Cerebellar nuclear complex (tissue), 1 donor: ENCODE measurements around the gene NR2F6.
"Not testable (repeated sequence)": the region's sequence is repeated elsewhere in the genome, so short reads cannot be mapped to it uniquely, and the experiment has no call there.

Experiments used
- DNase-seq, 2 experiments: peaks; one replicate each; lab custom pipeline; 2025; lab: John Stamatoyannopoulos, UW

The NR2F6 gene

DNA sequence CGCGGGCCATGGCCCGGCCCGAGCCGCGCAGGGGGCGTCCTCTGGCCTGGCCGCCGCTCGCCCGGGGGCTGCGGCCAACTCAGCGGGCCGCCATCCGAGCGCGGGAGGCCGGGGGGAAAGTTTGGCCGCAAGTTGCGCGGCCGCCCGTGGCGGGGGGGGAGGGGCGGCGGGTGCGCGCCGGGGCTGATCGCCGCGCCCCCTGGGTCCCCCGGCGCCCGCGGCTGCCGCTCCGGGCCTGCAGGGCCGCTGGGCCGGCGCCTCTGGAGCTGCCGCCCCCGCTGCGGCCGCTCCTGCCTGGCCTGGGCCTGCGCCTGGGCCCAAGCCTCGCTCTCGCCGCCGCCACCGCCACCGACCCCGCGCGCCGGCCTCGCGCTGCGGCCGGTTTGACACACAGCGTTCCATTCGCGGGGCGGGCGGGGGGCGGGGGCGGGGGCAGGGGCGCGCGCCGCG lies at the start of gene NR2F6:
Gene NR2F6 (minus strand): TSS at position 385 of the 450 bp plus-strand sequence. CDS start 699 bp downstream, outside the sequence.
- no peak for DNase-seq

DNA sequence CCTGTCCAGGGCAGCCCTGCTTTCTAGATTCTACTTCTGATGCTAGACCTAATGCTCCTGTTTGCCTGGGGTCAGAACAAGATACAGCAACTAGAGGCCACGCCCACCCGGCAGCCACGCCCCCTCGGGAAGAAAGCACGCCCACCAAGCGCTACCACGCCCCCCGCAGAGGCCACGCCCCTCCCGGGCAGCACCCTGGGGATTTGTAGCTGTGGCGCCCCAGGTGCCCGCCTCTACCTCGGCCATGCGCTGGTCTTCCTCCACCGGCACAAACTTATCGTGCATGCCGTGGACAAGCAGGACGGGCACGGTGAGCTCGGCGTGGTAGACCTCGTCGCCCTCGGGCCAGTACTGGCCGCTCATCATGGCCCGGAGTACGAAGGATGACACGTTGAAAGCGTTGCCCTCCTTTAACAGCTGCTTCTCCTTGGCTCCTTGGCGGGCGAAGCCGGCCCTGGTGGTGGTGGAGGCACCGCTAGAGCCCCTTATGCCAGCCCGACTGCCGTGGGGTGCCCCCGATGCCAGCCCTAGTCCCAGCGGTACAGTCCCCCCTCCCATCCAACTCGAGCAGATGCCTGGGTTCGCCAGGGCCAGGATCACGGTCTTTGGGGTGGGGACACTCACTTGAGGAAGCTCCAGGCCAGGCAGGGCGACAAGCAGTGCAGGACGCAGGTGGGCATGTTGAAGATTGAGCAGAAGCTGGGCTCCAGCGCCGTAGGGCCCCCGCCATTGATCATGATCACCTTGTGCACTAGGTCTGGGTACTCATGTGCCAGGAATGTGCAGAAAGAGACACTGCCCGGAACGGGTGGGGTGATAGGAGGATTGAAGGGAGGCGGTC lies 48.6 kb upstream of the NR2F6 start:
- DNase-seq, result no peak

DNA sequence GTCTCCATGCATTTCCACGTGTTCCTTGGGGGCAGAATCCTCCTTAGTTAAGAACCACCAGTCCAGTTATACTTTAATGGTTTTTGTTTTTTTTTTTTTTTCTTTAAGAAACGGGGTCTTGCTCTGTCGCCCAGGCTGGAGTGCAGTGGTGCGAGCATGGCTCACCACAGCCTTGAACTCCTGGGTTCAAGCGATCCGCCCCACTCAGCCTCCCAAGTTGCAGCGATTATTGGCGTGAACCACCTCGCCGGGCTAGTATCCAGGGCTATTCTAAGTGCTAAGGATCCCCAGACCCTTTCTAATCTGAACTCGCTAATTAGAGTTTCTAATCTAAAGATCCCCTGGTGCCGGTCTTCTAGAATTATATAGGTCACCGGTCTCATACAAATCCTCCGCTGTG lies 47.9 kb upstream of the NR2F6 start:
- no peak for DNase-seq

DNA sequence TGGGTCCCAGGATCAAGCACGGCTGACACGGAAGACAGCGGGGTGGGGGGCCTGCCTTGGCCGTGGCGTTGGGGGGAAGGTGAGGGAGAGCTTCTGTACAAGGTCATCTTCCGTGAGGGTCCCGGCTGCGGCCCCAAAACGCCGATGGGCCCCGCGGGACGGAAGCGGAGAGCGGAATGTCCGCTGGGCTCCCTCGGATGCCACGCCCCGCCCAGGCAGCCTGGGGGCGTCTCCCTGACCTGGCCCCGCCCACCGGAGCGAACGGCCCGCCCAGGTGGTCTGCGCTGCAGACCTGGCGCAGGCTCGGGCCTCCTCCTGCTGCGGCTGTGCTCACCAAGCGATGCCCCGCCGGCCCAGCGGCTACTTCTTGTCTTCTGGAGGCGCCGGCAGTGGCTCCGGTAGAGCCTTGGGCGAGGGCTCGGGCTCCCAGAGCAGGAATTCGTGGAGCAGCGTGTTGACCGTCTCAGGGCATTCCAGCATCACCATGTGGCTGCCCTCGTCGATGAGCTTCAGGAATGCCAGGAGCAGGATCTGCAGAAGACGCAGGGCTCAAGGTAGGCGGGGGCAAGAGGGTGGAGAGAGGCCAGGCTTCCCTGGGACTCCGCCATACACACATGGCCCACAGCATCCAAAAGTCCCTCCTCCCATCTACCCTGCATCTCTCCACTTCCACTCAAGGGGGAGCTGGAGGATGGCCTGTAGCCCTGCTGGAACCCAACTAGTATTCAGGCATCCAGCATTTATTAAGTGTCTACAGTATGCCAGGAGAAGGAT lies 46.8 kb upstream of the NR2F6 start:
- DNase-seq, result peak in 1 of 2 experiments; percentile 26

DNA sequence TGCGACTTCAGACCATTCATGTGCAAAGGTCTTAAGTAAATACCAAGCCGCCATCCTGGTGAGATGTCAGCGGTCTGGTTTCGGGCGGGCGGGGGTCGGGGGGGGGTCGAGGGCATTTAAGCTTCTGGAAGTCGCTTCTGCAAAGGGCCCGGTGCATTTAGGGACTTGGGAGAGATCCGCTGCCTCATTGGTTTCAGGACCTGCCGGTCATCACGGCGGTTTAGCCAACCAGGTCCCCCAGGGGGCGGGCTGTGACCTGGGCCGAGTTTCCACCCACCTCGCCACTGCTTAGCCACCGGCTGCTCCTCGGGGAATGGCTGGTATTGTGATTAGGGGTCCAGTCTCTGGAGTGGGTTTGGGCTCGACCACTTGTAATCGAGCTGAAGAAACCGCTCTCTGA lies 43.8 kb upstream of the NR2F6 start:
- DNase-seq, result no peak

DNA sequence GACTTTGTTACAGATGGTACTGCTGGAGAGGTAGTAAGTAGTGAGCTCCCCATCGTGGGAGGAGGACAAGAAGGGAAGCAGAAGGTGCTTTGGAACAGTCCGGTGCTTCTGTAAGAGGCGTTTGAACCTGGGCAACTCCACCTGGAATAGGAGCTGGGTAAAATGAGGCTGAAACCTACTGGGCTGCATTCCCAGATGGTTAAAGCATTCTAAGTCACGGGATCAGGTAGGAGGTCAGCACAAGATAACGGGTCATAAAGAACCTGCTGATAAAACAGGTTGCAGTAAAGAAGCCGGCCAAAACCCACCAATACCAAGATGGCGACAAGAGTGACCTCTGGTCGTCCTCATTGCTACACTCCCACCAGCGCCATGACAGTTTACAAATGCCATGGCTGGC lies 41.0 kb upstream of the NR2F6 start:
- DNase-seq, result no peak

DNA sequence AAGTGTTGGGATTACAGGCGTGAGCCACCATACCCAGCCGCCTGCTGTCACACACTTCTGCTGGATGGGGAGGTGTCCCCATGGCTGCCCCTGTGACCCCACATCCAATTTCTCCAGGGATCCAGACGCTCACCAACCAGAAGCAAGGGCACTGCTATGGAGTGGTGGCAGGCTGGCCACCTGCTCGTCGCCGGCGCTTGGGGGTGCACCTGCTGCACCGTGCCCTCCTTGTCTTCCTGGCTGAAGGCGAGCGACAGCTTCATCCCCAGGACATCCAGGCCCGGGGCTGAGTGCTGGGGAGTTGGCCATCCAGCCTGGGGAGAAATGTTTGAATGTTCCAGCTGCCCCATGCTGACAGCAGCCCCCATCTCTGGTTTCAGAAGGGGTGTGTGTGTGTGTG lies 40.5 kb upstream of the NR2F6 start:
- no peak for DNase-seq

DNA sequence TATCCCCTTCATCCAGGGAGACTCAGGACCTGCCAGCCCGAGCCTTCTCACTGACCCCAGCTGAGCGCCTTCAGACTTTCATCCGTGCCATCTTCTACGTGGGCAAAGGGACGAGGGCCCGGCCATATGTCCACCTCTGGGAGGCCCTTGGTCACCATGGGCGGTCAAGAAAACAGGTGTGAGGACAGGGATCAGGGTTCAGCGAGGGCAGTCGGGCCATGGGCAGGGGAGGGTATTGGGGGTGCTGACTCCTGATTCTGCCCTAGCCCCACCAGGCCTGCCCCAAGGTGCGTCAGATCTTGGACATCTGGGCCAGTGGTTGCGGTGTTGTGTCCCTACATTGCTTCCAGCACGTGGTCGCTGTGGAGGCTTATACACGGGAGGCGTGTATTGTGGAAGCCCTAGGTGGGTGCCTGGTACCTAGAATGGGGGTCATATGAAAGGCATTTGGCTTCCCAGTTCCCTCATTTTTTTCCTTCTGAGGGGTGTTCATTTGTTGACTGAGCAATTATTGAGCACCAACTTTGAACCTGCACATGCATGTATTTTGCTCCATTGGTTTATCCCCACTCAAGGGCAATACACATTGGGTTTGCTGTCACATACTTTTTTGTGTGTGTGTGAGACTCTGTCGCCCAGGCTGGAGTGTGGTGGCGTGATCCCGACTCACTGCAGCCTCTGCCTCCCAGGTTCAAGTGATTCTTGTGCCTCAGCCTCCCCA lies 39.9 kb upstream of the NR2F6 start:
- DNase-seq, result no peak

DNA sequence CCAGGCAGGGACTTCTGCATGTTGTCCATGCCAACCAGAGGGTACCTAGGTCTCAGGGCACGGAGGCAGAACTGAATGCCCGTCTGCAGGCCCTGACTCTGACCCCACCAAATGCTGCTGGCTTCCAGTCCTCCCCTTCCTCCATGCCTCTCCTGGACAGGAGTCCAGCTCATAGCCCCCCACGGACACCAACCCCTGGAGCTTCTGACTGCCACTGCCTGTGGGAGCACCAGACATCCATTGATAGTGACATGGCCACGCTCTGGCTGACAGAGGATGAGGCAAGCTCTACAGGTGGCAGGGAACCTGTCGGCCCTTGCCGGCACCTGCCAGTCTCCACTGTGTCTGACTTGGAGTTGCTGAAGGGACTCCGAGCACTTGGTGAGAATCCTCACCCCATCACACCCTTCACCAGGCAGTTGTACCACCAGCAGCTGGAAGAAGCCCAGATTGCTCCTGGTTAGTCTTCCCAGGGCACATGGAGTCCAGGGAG lies 37.8 kb upstream of the NR2F6 start:
- DNase-seq, result no peak

DNA sequence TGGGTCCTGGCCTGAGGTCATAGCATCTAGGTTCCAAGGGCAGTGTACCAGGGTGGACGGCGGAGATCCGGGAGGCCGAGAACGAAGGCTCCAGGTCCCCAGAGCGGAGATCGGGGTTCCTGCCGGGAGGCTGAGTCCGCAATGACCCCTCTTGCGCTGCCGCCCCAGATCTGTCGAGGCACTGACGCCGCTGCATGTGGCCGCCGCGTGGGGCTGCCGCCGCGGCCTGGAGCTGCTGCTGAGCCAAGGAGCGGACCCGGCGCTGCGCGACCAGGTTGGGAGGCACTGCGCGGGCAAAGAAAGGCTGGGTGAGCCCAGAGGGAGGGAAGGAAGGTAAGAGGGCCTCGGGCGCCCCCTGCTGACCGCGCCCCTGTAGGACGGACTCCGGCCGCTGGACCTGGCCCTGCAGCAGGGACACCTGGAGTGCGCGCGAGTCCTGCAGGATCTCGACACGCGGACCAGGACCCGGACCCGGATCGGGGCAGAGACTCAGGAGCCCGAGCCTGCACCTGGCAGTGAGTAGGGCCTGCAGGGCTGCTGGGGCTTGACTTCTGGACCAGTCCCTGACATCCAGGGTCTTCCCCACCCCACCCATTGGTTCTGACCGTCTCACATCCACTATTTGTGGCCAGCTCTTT lies 36.9 kb upstream of the NR2F6 start:
- DNase-seq, result peak in 1 of 2 experiments; percentile 34

DNA sequence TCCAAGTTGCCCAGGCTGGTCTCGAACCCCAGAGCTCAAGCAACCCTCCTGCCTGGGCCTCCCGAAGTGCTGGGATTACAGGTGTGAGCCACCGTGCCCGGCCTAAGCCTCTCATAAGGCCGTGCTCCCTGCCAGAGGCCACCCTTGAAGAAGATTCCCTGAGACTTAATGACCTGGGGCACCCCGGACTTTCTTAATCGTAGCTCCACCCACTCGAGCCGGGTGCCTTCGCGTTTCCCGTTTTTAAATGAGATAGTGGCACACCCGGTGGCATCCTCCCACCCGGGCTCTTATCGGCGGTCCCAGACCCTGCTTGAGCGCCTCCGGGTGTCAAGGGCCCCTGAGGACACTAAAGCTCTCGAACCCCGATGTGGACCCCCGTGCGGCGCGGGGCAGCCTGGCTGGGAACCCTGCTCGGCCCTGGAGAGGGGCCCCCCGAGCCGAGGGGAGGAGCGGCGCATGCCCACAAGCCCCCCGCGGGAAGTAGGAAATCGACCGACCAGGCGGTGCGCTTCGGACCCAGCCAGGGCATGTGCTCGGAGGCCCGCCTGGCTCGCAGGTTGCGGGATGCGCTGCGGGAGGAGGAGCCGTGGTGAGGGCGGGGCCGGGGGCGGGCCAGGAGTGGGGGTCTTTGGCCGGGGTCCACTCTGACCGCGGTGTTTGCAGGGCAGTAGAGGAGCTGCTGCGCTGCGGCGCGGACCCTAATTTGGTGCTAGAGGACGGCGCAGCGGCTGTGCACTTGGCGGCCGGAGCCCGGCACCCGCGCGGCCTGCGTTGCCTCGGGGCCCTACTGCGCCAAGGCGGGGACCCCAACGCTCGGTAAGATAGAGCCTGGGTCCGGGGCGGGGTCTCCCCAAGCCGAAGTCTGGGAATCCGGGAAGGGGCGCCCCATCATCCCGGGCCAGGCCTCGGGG lies 35.9 kb upstream of the NR2F6 start, which contains the start of gene ANKLE1:
Gene ANKLE1 (plus strand): TSS at position 511 of the 914 bp plus-strand sequence. CDS start 20 bp downstream, at position 531.
- DNase-seq, result no peak

DNA sequence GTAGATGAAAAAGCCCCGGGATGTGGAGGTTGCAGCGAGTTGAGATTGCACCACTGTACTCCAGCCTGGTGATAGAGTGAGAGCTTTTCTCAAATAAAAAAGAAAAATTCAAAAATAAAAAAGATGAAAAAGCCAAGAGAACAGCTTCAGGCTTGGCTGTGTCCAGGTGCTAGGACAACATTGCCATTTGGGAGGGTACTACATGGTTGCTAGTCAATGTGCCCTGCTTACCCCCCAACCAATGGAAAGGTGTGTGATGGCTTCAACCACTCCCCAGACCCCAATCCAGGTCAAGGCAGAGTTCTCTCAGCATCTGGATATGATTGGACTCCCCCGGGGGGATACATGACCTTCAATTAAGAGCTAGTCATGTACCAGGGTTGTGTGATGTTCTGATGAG lies 33.7 kb upstream of the NR2F6 start:
- DNase-seq, result no peak

DNA sequence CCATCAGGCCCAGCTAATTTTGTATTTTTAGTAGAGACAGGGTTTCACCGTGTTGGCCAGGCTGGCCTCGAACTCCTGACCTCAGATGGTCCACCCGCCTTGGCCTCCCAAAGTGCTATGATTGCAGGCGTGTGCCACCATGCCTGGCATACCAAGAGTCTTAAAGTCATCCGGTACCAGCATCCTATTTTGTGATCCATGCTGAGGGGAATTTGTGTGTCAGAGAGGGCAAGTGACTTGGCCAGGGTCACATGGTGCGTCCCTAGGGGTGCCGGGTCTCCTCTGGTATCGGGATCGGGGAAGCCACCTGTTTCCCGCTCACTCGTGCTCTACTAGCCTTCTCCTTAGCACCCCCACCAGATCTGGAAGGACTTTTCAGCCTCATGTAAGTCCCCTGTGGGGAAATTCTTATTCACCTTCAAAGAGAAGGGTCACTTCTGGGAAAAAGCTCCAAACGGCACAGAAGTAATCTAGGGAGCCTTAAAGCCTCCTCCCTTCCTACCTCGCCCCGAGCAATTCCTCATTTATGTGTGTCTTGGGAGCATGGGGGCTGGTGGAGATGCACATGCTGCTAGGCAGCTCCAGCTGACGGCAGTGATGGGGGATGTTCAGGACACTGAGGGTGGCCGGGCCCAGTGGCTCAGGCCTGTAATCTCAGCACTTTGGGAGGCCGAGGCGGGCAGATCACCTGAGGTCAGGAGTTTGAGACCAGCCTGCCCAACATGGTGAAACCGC lies 29.9 kb upstream of the NR2F6 start:
- no peak for DNase-seq

DNA sequence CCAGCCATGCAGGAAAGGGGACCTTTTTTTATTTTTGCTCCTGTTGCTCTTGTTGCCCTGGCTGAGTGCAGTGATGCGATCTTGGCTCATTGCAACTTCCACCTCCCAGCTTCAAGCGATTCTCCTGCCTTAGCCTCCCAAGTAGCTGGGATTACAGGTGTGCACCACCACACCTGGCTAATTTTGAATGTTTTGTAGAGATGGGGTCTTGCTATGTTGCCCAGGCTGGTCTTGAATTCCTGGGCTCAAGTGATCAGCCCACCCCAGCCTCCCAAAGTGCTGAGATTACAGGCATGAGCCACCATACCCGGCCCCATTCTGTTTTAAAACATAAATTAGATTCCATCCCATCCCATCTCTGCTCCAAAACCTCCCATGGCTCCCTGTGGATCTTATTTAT lies 29.2 kb upstream of the NR2F6 start:
- DNase-seq, result not testable (repeated sequence)

DNA sequence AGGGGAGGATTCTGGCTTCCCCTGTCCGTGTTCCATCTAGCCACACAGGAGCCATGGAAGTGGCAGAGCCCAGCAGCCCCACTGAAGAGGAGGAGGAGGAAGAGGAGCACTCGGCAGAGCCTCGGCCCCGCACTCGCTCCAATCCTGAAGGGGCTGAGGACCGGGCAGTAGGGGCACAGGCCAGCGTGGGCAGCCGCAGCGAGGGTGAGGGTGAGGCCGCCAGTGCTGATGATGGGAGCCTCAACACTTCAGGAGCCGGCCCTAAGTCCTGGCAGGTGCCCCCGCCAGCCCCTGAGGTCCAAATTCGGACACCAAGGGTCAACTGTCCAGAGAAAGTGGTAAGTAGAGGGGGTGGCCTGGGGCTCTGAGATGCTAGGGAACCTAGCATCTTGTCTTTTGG lies 23.0 kb upstream of the NR2F6 start:
- DNase-seq, result no peak

DNA sequence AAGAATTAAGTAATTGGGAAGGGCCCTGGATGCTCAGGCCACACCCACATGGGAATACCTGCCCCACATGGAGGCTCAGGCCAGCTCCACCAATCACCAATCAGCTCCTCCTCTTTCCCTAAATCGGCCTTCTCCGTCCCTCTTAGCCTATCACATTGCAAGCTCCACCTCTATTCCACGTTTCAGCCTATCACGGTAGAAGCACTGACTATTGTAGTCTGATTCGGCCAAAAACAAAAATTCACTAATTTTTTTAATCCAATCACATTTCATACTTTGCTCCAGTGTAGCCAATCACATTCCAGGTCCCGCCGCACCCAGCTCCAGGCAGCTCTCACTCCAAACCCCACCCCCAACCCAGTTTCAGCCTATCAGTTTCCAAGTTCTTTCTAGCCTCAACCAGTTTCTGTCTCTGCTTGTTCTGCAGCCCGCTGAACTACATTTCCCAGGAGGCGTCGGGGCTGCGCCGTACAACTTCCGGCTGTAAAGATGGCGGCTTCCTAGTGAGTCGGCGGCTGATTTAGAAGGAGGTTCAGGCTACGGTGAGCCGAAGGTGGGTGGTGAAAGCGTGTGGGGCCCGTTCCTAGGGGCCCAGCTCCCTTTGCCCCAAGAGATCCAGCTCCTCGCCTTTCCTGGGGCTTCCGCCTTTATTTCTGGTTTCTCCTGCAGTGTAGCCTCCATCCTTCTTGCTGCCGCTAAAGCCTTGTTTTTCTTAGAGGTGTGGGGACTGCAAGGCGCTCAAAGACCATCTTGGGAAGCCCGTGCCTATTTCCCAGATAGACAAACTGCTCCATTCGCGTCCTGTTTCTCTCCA lies 21.5 kb upstream of the NR2F6 start, which contains the start of gene BABAM1:
Gene BABAM1 (plus strand): TSS at position 469 of the 814 bp plus-strand sequence. CDS start 1,364 bp downstream, outside the sequence.
- DNase-seq, result peak; percentile 96 to 99

DNA sequence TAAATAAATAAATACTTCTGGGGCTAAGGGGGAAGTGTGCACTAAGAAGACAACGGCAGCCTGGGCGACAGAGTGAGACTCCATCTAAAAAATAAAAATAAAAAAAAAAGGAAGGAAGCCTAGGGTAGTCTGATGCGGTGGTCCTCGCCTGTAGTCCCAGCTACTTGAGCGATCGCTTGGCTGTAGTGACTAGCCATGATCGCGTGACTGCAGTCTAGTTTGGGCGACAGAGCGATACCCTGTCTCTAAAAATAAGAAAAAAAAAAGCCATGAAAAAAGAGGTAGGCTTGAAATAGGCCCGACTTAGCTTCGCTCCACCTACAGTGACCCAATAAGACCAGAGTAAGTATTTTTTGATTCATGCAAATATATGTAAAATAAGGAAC lies 20.9 kb upstream of the NR2F6 start:
- no peak for DNase-seq

DNA sequence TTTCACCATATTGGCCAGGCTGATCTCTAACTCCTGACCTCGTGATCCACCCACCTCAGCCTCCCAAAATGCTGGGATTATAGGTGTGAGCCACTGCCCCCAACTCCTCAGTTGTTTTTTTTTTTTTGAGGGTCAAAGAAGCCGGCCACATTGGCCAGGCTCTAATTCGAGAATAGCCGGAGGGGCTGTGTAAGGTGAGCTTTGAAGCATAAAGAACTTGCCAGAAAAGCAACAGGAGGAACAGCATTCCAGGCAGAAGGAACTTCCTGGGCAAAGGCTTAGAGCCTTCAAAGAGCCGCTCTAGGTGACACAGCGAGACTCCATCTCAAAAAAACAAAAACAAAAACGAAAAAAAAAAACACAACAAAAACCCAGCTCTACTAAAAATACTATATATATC lies 20.3 kb upstream of the NR2F6 start:
- no peak for DNase-seq

DNA sequence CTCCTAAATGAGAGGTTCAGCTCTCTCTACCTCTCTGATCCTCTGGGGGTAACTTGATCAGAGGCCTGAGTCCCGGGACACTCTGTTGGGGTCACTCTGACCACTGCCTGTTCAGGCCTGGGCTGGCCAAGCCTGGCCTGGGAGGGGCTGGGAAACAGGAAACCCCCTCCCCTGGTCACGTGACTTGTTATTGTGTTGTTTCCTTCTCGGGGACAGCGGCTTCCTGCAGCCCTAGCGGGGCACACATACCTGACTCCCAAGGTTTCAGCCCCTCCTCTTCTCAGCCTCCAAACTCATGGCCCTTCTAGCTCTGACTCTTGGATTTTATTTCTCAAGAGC lies 18.9 kb upstream of the NR2F6 start, which contains the start of gene USHBP1:
Gene USHBP1 (minus strand): TSS at position 105 of the 339 bp plus-strand sequence. CDS start 446 bp downstream, outside the sequence.
- no peak for DNase-seq
